SK-N-SH treated with all-trans-retinoic acid at 6 μM for 48 hours (cell line): ENCODE results near the gene ERP44.

Source experiments
- ARNTL ChIP-seq: fragments of 450-650 bp; formaldehyde crosslinking; IDR thresholded peaks from 2 replicates; pipeline ENCODE4 v1.5.0; 2020; ENCODE audit warnings: low read depth, mild to moderate bottlenecking, moderate library complexity, borderline replicate concordance
- CSRNP3 ChIP-seq: fragments of 250-450 bp; sonication (Bioruptor Pico); IDR thresholded peaks from 2 replicates; pipeline ENCODE4 v1.5.1; 2021; ENCODE audit warnings: mild to moderate bottlenecking, moderate library complexity
- ESRRG ChIP-seq: fragments of 250-450 bp; sonication (Bioruptor Pico); IDR thresholded peaks from 2 replicates; pipeline ENCODE4 v1.6.1; 2021; ENCODE audit warnings: mild to moderate bottlenecking
- ISL1 ChIP-seq: fragments of 250-450 bp; sonication (Bioruptor Pico); IDR thresholded peaks from 2 replicates; pipeline ENCODE4 v2.1.2; 2022; ENCODE audit warnings: mild to moderate bottlenecking, moderate library complexity
- OSR1 ChIP-seq: fragments of 250-450 bp; sonication (Bioruptor Pico); IDR thresholded peaks from 2 replicates; pipeline ENCODE4 v1.8.0; 2022; ENCODE audit warnings: moderate library complexity, mild to moderate bottlenecking, inconsistent platforms
- PATZ1 ChIP-seq: fragments of 250-450 bp; sonication (Bioruptor Pico); IDR thresholded peaks from 2 replicates; pipeline ENCODE4 v1.8.0; 2020; ENCODE audit warnings: mild to moderate bottlenecking, moderate library complexity, borderline replicate concordance
- PPARA ChIP-seq: fragments of 250-450 bp; sonication (Bioruptor Pico); IDR thresholded peaks from 2 replicates; pipeline ENCODE4 v1.5.0; 2020; ENCODE audit warnings: mild to moderate bottlenecking, borderline replicate concordance
- RARB ChIP-seq: fragments of 250-450 bp; sonication (Bioruptor Pico); IDR thresholded peaks from 2 replicates; pipeline ENCODE4 v1.8.0; 2021; ENCODE audit warnings: mild to moderate bottlenecking, moderate library complexity
- ZC3H10 ChIP-seq: fragments of 250-450 bp; sonication (Bioruptor Pico); IDR thresholded peaks from 2 replicates; pipeline ENCODE4 v1.5.1; 2021; ENCODE audit warnings: mild to moderate bottlenecking, moderate library complexity
- ZFP3 ChIP-seq: fragments of 250-450 bp; sonication (Bioruptor Pico); IDR thresholded peaks from 2 replicates; pipeline ENCODE4 v1.5.0; 2020; ENCODE audit warnings: mild to moderate bottlenecking, moderate library complexity
- ZFP30 ChIP-seq: fragments of 450-650 bp; formaldehyde crosslinking; IDR thresholded peaks from 2 replicates; pipeline ENCODE4 v1.5.0; 2022; ENCODE audit warnings: mild to moderate bottlenecking, moderate library complexity
- ZNF70 ChIP-seq: fragments of 450-650 bp; formaldehyde crosslinking; IDR thresholded peaks from 2 replicates; pipeline ENCODE4 v1.5.0; 2020; ENCODE audit warnings: mild to moderate bottlenecking, moderate library complexity
- ZNF8 ChIP-seq: fragments of 450-650 bp; formaldehyde crosslinking; IDR thresholded peaks from 2 replicates; pipeline ENCODE4 v1.5.0; 2020; ENCODE audit warnings: mild to moderate bottlenecking, moderate library complexity

- TF ChIP-seq ESRRG (CRISPR knock-in tag): no peak
- no peak for TF ChIP-seq RARB (CRISPR knock-in tag)
- TF ChIP-seq PPARA: no peak
- TF ChIP-seq ZFP30 (CRISPR knock-in tag): no peak
- TF ChIP-seq ZC3H10 (CRISPR knock-in tag): no peak
- no peak for TF ChIP-seq CSRNP3 (CRISPR knock-in tag)
- no peak for TF ChIP-seq ZNF8 (CRISPR knock-in tag)
- no peak for TF ChIP-seq ZFP3
- TF ChIP-seq ARNTL (CRISPR knock-in tag): no peak
- no peak for TF ChIP-seq ZNF70 (CRISPR knock-in tag)
- TF ChIP-seq OSR1 (CRISPR knock-in tag): no peak
- no peak for TF ChIP-seq PATZ1 (CRISPR knock-in tag)
- TF ChIP-seq ISL1 (CRISPR knock-in tag): no peak
These were observed 70.5 kb downstream of the ERP44 start for GRCh38 chr9:100028201-100028784.
